Measurements from ENCODE around the gene DCTN2. TPM values are rescaled to one million over a fixed set of nuclear protein-coding genes. Genes with fewer than 3 reads are reported as not detected.
A peak's percentile ranks its signal among the peaks of the same experiment; 100 is the strongest.

The DCTN2 gene
- total and polyA plus RNA-seq, 4 donors, result 122 to 159 (median 133) TPM

GRCh38 chr12:57554897-57555296, 7.9 kb upstream of the DCTN2 start:
- Histone ChIP-seq H3K27ac (ENCODE audit: low read depth in 1 of 2, low read length in 2 of 2) (no peak overlapping the region), H3K36me3 (ENCODE audit: control insufficient read depth in 1 of 2, insufficient read depth in 2 of 2, low read length in 1 of 2) (no peaks in the 10 kb centered on the region), H3K27me3 (ENCODE audit: control insufficient read depth in 1 of 2, insufficient read depth in 2 of 2, low read length in 1 of 2) (no peaks in the 10 kb centered on the region), H3K4me3 (ENCODE audit: low read length in 2 of 2) (no peak overlapping the region), H3K4me1 (ENCODE audit: control insufficient read depth in 1 of 2, insufficient read depth in 2 of 2, low read length in 2 of 2) (no peaks in the 10 kb centered on the region), H3K9me3 (ENCODE audit: control insufficient read depth, low read length) (no peaks in the 10 kb centered on the region)
- intact Hi-C loops (cut with DNase I), result no loop called here
- no peak for ATAC-seq (ENCODE audit: low FRiP score)
- DNase-seq, result no peak
- 100% methylated on average over 1 of the region's 1 CpG for WGBS, 2 donors

DNA sequence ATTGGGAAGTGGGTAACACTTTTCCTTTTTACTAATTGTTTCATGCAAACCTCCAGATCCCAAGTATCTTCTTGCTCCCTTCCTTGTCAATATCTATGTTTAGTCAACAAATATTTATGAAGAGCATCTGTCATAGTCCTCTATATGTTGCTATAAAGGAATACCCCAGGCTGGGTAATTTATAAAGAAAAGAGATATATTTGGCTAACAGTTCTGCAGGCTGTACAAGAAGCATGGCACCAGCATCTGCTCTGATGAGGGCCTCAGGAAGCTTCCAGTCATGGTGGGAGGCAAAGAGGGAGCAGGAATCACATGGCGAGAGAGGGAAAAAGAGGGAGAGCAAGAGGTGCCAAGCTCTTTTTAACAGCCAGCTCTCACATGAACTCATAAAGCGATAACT, 7.5 kb upstream of the DCTN2 start:
- no peak overlapping the region for H3K4me3 ChIP-seq (ENCODE audit: low read length in 2 of 2)
- H3K27ac ChIP-seq (ENCODE audit: low read depth in 1 of 2, low read length in 2 of 2), result no peak overlapping the region
- DNase-seq, result no peak
- WGBS, 2 donors, result 92 to 97% methylated on average over 2 of the region's 2 CpGs
- H3K4me1 ChIP-seq (ENCODE audit: control insufficient read depth in 1 of 2, insufficient read depth in 2 of 2, low read length in 2 of 2), result no peaks in the 10 kb centered on the region
- H3K36me3 ChIP-seq (ENCODE audit: control insufficient read depth in 1 of 2, insufficient read depth in 2 of 2, low read length in 1 of 2), result no peaks in the 10 kb centered on the region
- intact Hi-C loops (cut with DNase I), result no loop called here
- no peak for ATAC-seq (ENCODE audit: low FRiP score)
- no peaks in the 10 kb centered on the region for H3K9me3 ChIP-seq (ENCODE audit: control insufficient read depth, low read length)
- no peaks in the 10 kb centered on the region for H3K27me3 ChIP-seq (ENCODE audit: control insufficient read depth in 1 of 2, insufficient read depth in 2 of 2, low read length in 1 of 2)

GRCh38 chr12:57553343-57554202, 6.6 kb upstream of the DCTN2 start:
- no peaks in the 10 kb centered on the region for H3K36me3 ChIP-seq (ENCODE audit: control insufficient read depth in 1 of 2, insufficient read depth in 2 of 2, low read length in 1 of 2)
- H3K4me1 ChIP-seq (ENCODE audit: control insufficient read depth in 1 of 2, insufficient read depth in 2 of 2, low read length in 2 of 2), result no peaks in the 10 kb centered on the region
- intact Hi-C loops (cut with DNase I), result no loop called here
- H3K4me3 ChIP-seq (ENCODE audit: low read length in 2 of 2), result no peak overlapping the region
- H3K27ac ChIP-seq (ENCODE audit: low read depth in 1 of 2, low read length in 2 of 2), result no peak overlapping the region
- no peaks in the 10 kb centered on the region for H3K9me3 ChIP-seq (ENCODE audit: control insufficient read depth, low read length)
- WGBS, 2 donors, result 53 to 55% methylated on average over 7 of the region's 7 CpGs
- no peak for DNase-seq
- ATAC-seq (ENCODE audit: low FRiP score), result no peak
- no peaks in the 10 kb centered on the region for H3K27me3 ChIP-seq (ENCODE audit: control insufficient read depth in 1 of 2, insufficient read depth in 2 of 2, low read length in 1 of 2)

DNA sequence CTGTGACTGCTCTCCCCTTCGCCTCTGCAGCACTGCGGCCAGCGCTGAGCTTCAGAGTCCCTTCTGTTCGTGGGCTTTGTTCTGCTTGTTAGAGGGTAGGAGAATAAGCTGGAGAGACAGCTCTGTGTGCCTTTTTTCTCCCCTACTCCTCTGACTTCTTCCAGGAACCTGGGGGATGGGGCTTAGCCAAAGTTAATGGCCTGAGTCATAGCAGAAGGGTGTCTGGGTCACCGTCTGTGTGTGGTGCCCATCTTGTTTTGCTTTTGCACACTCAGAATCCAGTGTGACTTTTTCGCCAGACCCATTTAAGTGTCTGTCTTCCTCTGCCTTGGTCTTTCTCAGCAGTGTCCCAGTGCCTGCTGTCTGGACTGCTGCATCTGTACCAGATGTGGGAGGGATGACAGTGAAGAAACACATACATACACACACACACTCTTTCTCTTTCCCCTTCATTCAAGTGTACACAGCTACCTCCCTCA, 5.9 kb upstream of the DCTN2 start:
- no peaks in the 10 kb centered on the region for H3K27me3 ChIP-seq (ENCODE audit: control insufficient read depth in 1 of 2, insufficient read depth in 2 of 2, low read length in 1 of 2)
- no peak for ATAC-seq (ENCODE audit: low FRiP score)
- no peak overlapping the region for H3K4me3 ChIP-seq (ENCODE audit: low read length in 2 of 2)
- no peak for DNase-seq
- 54 to 59% methylated on average over 6 of the region's 6 CpGs for WGBS, 2 donors
- no peaks in the 10 kb centered on the region for H3K4me1 ChIP-seq (ENCODE audit: control insufficient read depth in 1 of 2, insufficient read depth in 2 of 2, low read length in 2 of 2)
- H3K27ac ChIP-seq (ENCODE audit: low read depth in 1 of 2, low read length in 2 of 2), result no peak overlapping the region
- no peaks in the 10 kb centered on the region for H3K9me3 ChIP-seq (ENCODE audit: control insufficient read depth, low read length)
- intact Hi-C loops (cut with DNase I), result no loop called here
- no peaks in the 10 kb centered on the region for H3K36me3 ChIP-seq (ENCODE audit: control insufficient read depth in 1 of 2, insufficient read depth in 2 of 2, low read length in 1 of 2)

DNA sequence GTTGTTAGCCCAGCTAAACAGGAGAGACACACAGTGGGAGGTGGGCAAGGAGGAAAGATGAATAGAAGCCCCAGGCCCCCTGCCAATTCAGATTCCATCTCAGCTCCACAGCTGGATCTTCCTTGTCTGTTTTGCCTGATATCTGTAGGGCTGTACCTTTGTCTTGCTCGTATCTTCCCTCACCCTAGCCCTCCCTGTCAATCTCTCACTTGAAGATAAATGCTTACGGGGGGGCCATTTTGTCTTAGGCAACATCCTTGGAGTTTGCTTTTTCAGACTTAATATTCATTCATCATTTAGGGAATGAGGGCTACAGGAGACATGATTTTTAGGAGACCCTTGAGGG, 5.3 kb upstream of the DCTN2 start:
- Histone ChIP-seq H3K9me3 (ENCODE audit: control insufficient read depth, low read length) (no peaks in the 10 kb centered on the region), H3K27ac (ENCODE audit: low read depth in 1 of 2, low read length in 2 of 2) (no peak overlapping the region), H3K36me3 (ENCODE audit: control insufficient read depth in 1 of 2, insufficient read depth in 2 of 2, low read length in 1 of 2) (no peaks in the 10 kb centered on the region), H3K4me1 (ENCODE audit: control insufficient read depth in 1 of 2, insufficient read depth in 2 of 2, low read length in 2 of 2) (no peaks in the 10 kb centered on the region), H3K4me3 (ENCODE audit: low read length in 2 of 2) (no peak overlapping the region), H3K27me3 (ENCODE audit: control insufficient read depth in 1 of 2, insufficient read depth in 2 of 2, low read length in 1 of 2) (no peaks in the 10 kb centered on the region)
- 90 to 92% methylated on average over 2 of the region's 2 CpGs for WGBS, 2 donors
- intact Hi-C loops (cut with DNase I), result no loop called here
- DNase-seq, result no peak
- no peak for ATAC-seq (ENCODE audit: low FRiP score)

GRCh38 chr12:57551637-57552305, 4.8 kb upstream of the DCTN2 start:
- Histone ChIP-seq H3K27ac (ENCODE audit: low read depth in 1 of 2, low read length in 2 of 2) (no peak overlapping the region), H3K4me3 (ENCODE audit: low read length in 2 of 2) (no peak overlapping the region), H3K4me1 (ENCODE audit: control insufficient read depth in 1 of 2, insufficient read depth in 2 of 2, low read length in 2 of 2) (no peaks in the 10 kb centered on the region), H3K9me3 (ENCODE audit: control insufficient read depth, low read length) (no peaks in the 10 kb centered on the region), H3K27me3 (ENCODE audit: control insufficient read depth in 1 of 2, insufficient read depth in 2 of 2, low read length in 1 of 2) (no peaks in the 10 kb centered on the region), H3K36me3 (ENCODE audit: control insufficient read depth in 1 of 2, insufficient read depth in 2 of 2, low read length in 1 of 2) (no peaks in the 10 kb centered on the region)
- DNase-seq (no peak), ATAC-seq (ENCODE audit: low FRiP score) (no peak)
- intact Hi-C loops (cut with DNase I), result no loop called here
- WGBS, 2 donors, result 82 to 86% methylated on average over 3 of the region's 3 CpGs

DNA sequence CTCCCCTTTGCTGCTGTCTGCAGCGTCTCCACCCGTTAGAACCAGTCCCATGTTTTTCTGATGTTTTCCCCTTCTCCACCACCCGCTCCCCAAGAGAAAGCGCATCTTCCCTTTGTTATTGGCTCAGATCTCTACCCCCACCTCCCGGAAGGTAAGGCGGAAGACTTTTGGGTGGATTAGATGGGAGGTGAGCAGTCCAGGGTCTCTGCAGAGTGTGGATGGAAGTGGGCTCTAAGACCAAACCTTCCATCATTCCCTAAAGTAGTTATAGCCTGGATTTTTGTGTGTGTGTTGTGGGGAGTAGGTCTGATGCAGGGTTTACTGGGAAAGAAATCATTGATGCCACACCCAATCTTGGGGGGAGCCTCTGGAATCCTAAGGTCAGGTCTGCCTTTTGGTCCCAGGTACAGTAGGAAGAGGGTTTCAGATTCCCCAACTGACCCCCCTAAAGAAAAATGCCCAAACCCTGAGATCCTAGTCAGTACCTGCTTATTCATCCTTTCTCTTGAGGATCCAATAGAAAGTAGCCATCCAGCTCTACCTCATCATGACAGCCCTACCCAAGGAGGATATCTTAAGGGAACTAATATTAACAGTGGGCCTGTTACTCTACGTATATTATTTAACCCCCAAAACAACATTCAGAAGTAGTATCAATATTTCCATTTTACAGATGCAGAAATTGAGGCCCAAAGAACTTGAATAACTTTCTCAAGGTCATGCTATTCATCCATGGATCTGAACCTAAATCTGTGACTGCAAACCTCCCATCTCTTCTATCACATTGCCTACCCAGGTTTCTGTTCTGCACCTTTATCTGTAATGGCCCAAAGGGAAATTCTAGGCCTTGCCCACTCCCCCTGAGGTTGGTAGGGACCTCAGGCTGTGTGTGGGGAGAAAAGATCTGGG, 3.9 kb upstream of the DCTN2 start:
- Histone ChIP-seq H3K4me1 (ENCODE audit: control insufficient read depth in 1 of 2, insufficient read depth in 2 of 2, low read length in 2 of 2) (no peaks in the 10 kb centered on the region), H3K27me3 (ENCODE audit: control insufficient read depth in 1 of 2, insufficient read depth in 2 of 2, low read length in 1 of 2) (no peaks in the 10 kb centered on the region), H3K27ac (ENCODE audit: low read depth in 1 of 2, low read length in 2 of 2) (no peak overlapping the region), H3K9me3 (ENCODE audit: control insufficient read depth, low read length) (no peaks in the 10 kb centered on the region), H3K36me3 (ENCODE audit: control insufficient read depth in 1 of 2, insufficient read depth in 2 of 2, low read length in 1 of 2) (no peaks in the 10 kb centered on the region), H3K4me3 (ENCODE audit: low read length in 2 of 2) (no peak overlapping the region)
- intact Hi-C loops (cut with DNase I), result no loop called here
- 72 to 76% methylated on average over 7 of the region's 7 CpGs for WGBS, 2 donors
- no peak for ATAC-seq (ENCODE audit: low FRiP score)
- DNase-seq, result no peak

GRCh38 chr12:57549909-57550640, 3.1 kb upstream of the DCTN2 start, which contains the start of gene KIF5A:
Gene KIF5A, plus strand, starts transcription at chr12:57550044. Its CDS starts 228 bp downstream, at chr12:57550272.
- Histone ChIP-seq H3K27me3 (ENCODE audit: control insufficient read depth in 1 of 2, insufficient read depth in 2 of 2, low read length in 1 of 2) (no peaks in the 10 kb centered on the region), H3K4me1 (ENCODE audit: control insufficient read depth in 1 of 2, insufficient read depth in 2 of 2, low read length in 2 of 2) (no peaks in the 10 kb centered on the region), H3K9me3 (ENCODE audit: control insufficient read depth, low read length) (no peaks in the 10 kb centered on the region), H3K4me3 (ENCODE audit: low read length in 2 of 2) (peak within 1 kb of the TSS; percentile 21 to 70), H3K36me3 (ENCODE audit: control insufficient read depth in 1 of 2, insufficient read depth in 2 of 2, low read length in 1 of 2) (no peaks in the 10 kb centered on the region), H3K27ac (ENCODE audit: low read depth in 1 of 2, low read length in 2 of 2) (no peak within 1 kb of the TSS)
- intact Hi-C loops (cut with DNase I), result no loop called here
- peak; percentile 53 to 80 for DNase-seq
- no peak for ATAC-seq (ENCODE audit: low FRiP score)
- 6 to 9% methylated on average over 26 to 52 of the region's 52 CpGs for WGBS, 2 donors

Data from aorta (tissue), 5 donors.